ENCODE measurements around the gene SRSF1. TPM values are rescaled to one million over a fixed set of nuclear protein-coding genes. Genes with fewer than 3 reads are reported as not detected.

SRSF1 gene, protein sequence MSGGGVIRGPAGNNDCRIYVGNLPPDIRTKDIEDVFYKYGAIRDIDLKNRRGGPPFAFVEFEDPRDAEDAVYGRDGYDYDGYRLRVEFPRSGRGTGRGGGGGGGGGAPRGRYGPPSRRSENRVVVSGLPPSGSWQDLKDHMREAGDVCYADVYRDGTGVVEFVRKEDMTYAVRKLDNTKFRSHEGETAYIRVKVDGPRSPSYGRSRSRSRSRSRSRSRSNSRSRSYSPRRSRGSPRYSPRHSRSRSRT
- 98.4 and 117 TPM in 2 replicates for total RNA-seq

GRCh38 chr17:58006924-58007780, at the start of gene SRSF1:
Gene SRSF1 (minus strand): TSS chr17:58007246. CDS start chr17:58007137, 109 bp downstream.

DNA sequence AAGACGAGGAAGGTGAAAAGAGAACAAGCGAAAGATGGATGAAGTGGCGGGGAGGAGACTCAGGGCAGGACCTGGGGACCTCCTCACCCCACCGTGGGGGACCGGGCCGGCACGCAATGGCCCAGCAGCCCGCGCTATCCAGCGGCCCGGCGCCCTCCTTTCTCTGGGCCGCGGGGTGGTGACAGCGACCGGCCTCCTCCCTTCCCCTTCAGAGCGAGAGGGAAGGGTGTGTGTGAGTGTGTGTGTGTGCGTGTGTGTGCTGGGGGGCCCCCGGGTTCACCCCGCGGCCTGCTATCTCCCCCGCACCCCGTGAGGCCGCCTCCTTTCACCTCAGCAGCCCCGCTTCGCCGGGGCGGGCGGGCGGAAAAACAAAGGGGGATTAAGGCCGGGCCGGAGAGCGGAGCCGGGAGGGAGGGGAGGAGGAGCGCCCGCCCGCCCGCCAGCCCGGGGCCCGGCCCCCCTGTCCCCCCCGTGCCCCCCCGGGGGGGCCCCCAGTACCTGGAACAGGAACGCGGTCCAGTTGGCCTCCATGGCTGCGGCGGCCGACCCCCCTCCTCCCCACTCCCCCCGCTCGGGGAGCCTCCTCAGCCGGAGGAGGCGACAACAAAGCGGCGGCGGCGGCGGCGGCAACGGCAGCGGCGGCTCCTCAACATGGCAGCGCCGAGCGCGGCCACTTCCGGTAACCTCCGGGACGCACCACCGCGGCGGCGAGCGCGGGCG, 19.3 kb downstream of the SRSF1 start, which contains the start of gene VEZF1:
Gene VEZF1, minus strand, starts transcription at position 674 of the 720 bp plus-strand sequence. Its CDS starts 143 bp downstream, at position 531.

GRCh38 chr17:57955183-57955931, 51.7 kb downstream of the SRSF1 start, which contains the start of gene CUEDC1:
Gene CUEDC1 (minus strand): TSS chr17:57955412. CDS start chr17:57885564, 69,848 bp downstream.

Other genes starting within 250 kb of the SRSF1 start
- gene MRPS23, start 157.2 kb downstream of the SRSF1 start, total RNA-seq, result 9.7 and 15.0 TPM in 2 replicates
- gene CUEDC1, start 51.8 kb downstream of the SRSF1 start, total RNA-seq, result 21.2 and 21.6 TPM in 2 replicates
- gene VEZF1, start 19.0 kb downstream of the SRSF1 start, total RNA-seq, result 18.1 and 29.1 TPM in 2 replicates
- 9.4 and 13.1 TPM in 2 replicates for gene DYNLL2, start 76.2 kb upstream of the SRSF1 start, total RNA-seq
- gene OR4D1, start 141.1 kb upstream of the SRSF1 start, total RNA-seq, result not detected in 2 replicates
- gene OR4D2, start 159.7 kb upstream of the SRSF1 start, total RNA-seq, result not detected in 2 replicates
- gene EPX, start 185.5 kb upstream of the SRSF1 start, total RNA-seq, result not detected in 2 replicates
- gene MKS1, start 212.0 kb upstream of the SRSF1 start, total RNA-seq, result 7.9 and 8.3 TPM in 2 replicates
- gene LPO, start 231.3 kb upstream of the SRSF1 start, total RNA-seq, result not detected in 2 replicates